ENCODE data around the gene CACNB3. TPM values are rescaled to one million over a fixed set of nuclear protein-coding genes. Genes with fewer than 3 reads are reported as not detected.

CACNB3 gene
- polyA plus RNA-seq, 3 donors, result 49.7 to 60.4 (median 56.8) TPM

DNA sequence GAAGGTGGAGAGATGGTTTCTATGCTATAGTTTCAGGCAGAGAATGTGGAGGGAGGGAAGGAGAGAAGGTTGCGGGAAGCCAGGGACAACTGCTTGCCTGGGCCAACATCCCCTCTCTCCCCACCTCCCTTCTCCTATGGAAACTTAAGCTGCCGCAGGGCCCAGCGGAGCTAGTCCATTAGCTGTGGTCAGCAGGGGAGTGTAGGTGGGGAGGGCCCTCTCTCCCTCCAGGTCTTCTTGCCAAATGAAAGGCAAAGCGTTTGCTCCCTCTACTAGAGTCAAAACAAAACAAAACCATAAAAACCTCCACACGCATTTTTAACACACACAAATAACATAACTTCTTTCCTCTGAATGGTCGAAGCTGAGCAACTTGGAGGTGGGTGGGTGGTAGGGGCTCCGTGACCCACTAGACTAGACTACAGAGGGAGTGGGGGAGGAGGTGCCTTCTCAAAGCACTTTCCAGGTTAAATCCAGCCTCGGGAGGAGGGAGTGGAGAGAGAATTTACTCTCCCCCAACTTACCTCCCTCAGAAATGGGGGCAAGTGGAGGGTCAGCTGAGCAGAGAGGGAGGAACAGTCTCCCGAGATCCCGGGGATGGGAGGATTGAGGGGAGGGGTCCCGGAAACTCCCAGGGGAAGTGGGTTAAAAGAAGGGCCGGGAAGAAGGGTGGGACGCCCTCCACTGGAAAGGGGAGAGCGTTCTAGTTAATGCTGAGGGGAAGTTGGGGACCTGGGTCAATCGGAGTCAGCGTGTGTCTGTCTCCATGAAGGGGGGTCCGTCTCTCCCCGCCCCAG, 4.6 kb upstream of the CACNB3 start:
- DNase-seq (ENCODE audit: extremely low read depth in 1 of 11, low read depth in 9 of 11, low spot score in 4 of 11), result peak in 3 of 11 donors; percentile 45 to 52 (median 47)

DNA sequence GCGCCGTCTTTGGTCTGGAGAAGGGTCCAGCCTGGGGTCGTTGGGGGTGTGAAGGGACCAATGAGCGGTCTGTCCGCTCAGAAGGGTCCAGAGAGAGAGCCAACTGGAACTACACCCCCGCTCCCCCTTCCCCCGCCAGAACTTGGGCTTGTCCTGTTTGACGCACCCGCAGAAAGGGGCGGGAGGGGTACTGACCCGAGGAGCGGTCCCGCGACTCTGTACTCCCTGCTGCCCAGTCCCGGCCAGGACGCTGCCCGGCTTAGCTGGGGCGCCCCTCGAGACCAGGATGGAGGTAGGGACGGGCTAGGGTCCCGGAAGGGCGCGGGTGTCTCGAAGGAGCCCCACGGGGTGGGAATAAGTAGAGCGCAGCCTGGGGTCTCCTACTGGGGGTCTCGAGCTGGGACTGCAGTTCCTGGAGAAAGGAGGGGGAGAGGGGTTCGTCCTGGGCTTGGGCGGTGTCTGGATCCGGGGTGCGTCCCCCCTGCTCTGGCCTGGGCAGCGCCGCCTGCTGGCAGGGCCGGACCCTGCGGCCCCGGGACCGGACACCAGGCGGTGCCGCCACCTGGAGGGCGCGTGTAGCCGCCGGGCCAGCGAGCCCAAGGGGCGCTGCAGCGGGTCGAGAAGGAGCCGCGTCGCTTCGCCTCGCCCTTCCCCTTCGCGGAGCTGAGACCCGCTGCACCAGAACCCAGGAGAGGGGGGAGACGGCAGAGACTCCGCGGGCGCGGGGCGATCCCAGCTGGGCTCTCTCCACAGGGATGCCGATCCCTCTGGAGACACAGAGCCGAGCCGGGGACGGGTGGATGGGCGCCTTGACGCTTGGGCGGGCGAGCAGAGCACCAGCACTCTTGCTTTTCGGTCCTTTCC, 3.8 kb upstream of the CACNB3 start:
- peak in 2 of 11 donors; percentile 61 to 73 for DNase-seq (ENCODE audit: extremely low read depth in 1 of 11, low read depth in 9 of 11, low spot score in 4 of 11)

DNA sequence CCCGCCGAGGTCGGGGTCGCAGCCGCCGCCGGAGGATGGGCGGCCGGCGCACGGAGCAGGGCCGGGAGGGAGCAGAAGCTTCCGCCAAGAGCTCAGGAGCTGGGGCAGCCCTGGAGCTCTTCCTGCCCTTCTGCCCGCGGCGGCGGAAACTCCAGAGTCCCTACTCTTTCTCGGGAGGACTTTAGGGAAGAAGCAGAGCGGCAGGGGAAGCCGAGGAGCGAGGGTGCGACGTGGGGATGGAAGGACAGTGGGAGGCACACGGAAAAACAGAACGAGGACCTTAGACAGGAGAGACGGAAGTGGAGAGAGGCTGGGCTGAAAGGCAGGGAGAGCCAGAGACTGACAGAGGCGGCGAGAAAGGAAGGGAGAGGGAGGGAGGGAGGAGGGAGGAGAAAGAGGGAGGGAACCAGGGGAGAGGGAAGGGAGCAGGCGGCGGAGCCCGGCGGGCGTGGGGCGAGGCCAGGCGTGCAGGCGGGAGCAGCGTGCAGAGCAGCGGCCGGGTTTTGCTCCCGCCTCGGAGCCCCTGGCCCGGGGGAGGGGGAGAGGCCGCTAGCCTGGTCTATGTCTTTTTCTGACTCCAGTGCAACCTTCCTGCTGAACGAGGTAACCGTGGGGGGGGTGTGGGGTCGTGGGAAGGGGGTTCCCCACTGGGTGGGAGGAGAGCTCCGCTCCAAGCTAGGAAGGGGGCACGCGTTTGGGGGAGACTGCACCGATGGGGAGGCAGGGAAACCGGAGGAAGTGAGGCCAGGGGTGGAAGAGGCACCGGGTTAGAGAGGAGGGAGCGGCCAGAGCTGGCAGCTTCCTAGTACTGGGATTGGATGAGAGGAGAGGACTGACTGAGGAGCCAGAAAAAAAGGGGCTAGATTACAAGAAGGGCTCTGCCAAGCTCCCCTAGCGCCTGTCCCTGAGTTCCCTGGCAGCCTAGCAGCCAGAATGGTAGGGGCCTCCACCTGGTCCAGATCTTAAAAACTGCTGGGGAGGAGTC, 2.9 kb upstream of the CACNB3 start:
- peak in 6 of 11 donors; percentile 71 to 88 (median 78) for DNase-seq (ENCODE audit: extremely low read depth in 1 of 11, low read depth in 9 of 11, low spot score in 4 of 11)

DNA sequence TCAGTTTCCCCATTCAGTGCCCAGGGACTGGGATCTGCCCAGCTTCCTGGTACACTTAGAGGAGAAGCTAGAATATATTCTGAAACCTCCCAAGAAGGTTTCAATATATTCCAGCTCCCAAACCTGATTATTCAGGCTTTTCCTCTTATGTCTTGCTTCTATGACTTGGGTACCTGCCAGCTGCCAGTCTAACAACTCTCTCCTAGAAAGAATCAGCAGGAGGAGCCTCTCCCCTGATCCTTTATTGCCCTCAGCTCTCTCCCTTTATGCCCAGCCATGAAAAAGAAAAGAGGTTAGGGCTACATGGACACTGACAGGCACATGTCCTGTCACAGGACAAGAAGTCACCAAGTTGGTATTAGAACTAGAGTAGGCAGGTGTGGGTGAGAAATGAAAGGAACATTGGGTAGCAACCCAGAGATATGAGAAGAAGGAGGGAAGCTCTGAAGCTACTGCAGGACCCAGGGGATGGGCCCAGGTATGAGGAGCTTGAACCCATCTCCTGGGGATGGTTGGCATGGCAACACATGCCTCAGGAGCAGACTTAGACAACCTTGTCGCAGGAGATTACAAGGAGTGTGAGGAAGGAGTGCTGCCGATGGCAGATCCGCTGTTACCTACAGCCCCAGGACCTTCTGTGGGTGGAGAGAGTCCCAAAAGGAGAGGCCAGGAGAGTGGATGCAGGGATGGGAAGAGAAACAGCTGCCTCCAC, 2.0 kb upstream of the CACNB3 start:
- DNase-seq (ENCODE audit: extremely low read depth in 1 of 11, low read depth in 9 of 11, low spot score in 4 of 11), result peak in 1 of 11 donors; percentile 39

DNA sequence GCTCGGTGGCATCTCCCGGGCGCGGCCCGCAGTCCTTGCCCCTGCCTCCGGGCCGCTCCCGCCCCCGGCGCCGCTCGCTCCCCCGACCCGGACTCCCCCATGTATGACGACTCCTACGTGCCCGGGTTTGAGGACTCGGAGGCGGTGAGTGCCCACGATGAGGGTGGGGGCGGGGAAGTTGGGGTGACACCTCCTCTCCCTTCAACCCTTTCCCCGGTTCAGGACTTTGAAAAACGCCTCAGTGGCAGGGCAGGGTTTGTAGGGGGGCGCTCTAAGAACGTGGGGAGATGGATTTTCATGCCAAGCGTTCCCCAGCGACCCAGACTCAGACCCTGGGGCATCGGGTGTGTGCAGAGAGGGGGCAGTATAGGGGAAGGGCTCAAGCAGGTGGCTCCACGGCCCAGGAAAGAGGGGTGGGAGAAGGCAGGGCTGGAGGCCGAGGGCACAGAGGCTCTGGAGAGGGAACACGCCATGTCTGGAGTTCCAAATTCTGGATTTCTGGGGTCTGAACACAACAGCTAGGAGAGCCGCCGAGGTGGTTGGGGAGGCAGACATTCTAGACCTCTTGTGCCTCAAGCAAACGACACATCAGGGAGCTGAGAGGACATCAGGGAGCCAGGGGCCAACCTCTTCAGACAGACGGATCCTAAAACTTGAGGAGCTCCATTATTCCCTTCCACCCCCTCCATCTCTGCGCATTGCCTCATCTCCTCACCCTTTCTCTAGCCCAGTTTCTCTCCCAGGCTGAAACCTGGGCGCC, 715 bp downstream of the CACNB3 start:
- DNase-seq (ENCODE audit: extremely low read depth in 1 of 11, low read depth in 9 of 11, low spot score in 4 of 11), result peak in 1 of 11 donors; percentile 32

DNA sequence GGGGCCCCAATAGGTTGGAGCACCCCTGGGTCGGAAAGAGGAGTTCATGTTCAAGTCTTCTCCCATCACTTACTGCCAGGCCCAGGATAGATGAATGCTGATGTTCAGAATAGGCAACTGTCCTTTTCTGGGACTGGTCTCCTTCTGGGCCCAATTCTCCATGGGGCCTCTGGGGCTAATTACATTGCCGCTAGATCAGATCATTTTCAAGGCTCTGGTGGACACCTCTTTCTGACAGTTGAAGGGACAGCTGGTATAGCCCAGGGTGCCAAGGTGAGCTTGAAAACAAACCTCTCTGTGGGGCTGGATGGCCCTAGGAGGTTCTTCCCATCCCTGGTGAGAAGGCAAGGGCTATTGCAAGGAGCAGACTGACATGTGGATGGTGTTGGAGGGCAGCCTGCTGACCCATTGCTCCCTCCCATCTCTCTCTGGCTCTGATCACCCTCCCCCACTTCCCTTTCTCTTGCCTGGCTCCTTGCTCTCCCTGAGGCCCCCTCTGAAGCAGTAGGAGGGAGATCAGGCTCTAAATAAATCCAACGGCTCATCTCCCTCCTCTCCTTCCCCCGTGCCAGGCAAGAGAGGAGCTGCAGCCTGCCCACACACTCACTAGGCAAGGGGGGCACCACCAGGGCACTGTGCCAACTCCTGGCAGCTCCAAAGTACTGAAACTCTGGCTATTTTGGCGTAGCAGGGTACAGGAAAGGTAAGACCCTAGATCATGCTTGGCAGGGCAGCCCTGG, 1.9 kb downstream of the CACNB3 start:
- peak in 1 of 11 donors; percentile 22 for DNase-seq (ENCODE audit: extremely low read depth in 1 of 11, low read depth in 9 of 11, low spot score in 4 of 11)

DNA sequence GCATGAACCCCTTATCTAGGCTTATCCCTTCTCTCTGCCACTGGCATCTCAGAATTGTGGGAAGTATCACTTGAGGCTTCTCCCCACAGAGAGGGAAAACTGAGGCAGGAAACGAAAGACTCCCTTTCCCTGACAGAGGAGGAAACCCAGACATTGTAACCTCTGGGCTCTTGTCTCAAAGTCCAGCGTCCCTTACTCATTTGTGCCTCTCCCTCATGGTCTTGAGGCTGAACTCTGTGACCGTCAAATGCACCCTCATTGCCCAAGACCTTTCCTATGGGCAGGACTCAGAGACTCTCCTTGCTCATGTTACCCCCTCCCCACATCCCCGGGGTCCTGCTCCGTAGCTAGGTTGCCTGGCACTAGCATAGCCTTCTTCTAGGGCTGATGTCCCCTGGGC, 3.8 kb downstream of the CACNB3 start:
- no peak for DNase-seq (ENCODE audit: extremely low read depth in 1 of 11, low read depth in 9 of 11, low spot score in 4 of 11)

DNA sequence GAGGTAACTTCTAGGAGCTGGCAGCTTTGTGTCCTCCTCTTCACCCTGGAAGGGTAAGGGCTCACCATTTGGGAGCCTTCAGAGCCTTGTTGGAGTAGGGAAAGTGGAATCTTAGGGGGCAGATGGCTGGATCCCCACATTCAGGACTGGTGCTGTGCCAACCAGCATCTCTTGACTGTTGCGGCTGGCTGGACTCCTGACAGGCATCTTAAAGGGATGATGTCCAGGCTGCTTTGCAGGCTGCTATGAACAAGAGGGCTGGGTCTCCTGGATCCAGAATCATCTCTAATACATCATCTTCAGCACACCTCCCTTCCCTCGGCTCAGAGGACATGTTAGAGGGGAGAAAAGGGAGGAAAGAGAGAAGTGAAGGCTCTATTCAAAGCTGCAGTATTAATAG, 4.4 kb downstream of the CACNB3 start:
- no peak for DNase-seq (ENCODE audit: extremely low read depth in 1 of 11, low read depth in 9 of 11, low spot score in 4 of 11)

DNA sequence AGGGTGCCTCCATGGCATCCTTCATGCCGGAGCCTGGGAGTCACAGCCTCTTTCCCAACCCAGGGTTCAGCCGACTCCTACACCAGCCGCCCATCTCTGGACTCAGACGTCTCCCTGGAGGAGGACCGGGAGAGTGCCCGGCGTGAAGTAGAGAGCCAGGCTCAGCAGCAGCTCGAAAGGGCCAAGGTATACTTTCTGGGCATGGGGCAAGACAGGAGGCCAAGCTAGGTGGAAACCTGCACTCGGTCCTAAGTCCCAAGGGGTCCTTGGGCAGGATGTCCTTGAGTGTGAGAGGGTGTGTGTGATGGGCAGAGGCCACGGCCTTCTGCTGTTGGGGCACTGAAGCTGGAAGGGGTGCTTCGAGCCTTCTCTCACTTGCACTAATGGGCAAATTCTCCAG, 5.0 kb downstream of the CACNB3 start:
- no peak for DNase-seq (ENCODE audit: extremely low read depth in 1 of 11, low read depth in 9 of 11, low spot score in 4 of 11)

DNA sequence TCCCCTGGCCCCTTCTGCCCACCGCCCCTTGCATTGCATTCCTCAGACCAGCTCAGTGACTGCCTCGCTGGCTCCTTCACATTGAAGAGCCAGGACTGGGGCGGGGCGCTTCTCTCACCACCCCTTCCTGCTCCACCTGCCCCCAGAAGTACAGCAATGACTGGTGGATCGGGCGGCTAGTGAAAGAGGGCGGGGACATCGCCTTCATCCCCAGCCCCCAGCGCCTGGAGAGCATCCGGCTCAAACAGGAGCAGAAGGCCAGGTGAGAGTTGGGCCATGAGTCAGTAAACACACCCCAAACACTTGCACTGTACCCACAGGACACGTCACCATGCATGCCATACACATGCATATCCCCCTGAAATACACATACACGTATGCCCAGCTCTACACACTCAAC, 5.8 kb downstream of the CACNB3 start:
- DNase-seq (ENCODE audit: extremely low read depth in 1 of 11, low read depth in 9 of 11, low spot score in 4 of 11), result no peak

DNA sequence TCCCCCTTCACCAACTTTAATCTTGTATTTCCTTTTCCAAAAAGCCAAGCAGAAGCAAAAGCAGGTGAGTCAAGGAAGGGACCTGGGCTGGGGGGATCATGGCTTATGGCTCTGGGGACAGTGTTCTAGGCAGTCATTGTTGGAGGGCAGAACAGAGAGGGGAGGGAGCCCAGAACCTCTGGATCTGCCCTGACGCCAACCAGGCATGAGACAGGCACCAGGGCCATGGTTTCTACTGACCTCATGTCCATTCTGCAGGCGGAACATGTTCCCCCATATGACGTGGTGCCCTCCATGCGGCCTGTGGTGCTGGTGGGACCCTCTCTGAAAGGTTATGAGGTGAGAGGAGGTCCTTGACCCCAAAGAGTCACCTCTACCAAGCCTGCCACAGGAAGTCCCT, 6.6 kb downstream of the CACNB3 start:
- no peak for DNase-seq (ENCODE audit: extremely low read depth in 1 of 11, low read depth in 9 of 11, low spot score in 4 of 11)

DNA sequence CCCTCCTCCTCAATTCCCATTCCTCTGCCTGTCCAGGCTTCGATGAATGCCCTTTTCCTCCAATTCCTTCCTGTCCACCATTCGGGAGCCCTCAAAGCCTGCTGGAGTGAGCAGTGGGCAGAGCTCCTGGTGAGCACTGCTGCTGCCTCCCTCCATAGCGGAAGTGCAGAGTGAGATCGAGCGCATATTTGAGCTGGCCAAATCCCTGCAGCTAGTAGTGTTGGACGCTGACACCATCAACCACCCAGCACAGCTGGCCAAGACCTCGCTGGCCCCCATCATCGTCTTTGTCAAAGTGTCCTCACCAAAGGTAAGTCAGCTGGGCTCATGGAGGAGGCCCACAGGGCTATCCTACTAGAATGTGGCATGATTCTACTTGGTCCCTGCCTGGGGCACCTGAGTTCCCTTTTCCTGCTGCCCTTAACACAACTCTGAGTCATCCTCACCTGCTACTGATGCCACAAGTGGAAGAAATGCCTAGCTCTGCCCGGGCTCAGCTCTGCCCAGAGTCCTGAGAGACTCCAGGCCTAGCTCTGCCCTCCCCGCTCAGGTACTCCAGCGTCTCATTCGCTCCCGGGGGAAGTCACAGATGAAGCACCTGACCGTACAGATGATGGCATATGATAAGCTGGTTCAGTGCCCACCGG, 8.0 kb downstream of the CACNB3 start:
- no peak for DNase-seq (ENCODE audit: extremely low read depth in 1 of 11, low read depth in 9 of 11, low spot score in 4 of 11)

DNA sequence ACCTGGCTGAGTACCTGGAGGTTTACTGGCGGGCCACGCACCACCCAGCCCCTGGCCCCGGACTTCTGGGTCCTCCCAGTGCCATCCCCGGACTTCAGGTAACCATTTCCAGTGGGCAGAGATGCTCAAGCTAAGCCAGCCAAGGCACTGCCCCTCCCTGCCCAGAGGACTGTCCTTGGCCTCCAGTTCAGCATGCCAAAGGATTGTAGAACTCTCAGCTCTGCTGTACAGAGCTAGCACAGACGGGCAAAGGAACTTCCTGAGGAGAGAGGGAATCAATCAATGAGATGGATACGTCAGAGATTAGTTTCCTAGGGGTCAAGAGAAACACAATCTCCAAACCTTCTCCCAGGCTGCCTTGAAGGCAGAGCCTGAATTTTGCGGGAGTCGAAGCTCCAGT, 8.7 kb downstream of the CACNB3 start:
- DNase-seq (ENCODE audit: extremely low read depth in 1 of 11, low read depth in 9 of 11, low spot score in 4 of 11), result no peak

DNA sequence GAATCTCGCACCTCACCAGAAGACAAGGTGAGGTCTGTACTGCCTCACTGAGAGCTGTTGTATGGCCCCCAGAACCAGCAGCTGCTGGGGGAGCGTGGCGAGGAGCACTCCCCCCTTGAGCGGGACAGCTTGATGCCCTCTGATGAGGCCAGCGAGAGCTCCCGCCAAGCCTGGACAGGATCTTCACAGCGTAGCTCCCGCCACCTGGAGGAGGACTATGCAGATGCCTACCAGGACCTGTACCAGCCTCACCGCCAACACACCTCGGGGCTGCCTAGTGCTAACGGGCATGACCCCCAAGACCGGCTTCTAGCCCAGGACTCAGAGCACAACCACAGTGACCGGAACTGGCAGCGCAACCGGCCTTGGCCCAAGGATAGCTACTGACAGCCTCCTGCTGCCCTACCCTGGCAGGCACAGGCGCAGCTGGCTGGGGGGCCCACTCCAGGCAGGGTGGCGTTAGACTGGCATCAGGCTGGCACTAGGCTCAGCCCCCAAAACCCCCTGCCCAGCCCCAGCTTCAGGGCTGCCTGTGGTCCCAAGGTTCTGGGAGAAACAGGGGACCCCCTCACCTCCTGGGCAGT, 9.3 kb downstream of the CACNB3 start:
- DNase-seq (ENCODE audit: extremely low read depth in 1 of 11, low read depth in 9 of 11, low spot score in 4 of 11), result no peak

DNA sequence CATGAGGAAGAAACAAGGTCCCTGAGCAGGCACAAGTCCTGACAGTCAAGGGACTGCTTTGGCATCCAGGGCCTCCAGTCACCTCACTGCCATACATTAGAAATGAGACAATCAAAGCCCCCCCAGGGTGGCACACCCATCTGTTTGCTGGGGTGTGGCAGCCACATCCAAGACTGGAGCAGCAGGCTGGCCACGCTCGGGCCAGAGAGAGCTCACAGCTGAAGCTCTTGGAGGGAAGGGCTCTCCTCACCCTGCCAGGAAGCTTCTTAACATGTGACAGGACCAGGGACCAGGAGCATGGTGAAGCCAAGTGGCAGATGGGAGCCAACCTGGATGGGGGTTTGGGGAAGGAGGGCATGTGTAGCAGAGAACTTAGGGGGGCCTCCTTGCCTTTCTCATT, 10.0 kb downstream of the CACNB3 start:
- DNase-seq (ENCODE audit: extremely low read depth in 1 of 11, low read depth in 9 of 11, low spot score in 4 of 11), result no peak

DNA sequence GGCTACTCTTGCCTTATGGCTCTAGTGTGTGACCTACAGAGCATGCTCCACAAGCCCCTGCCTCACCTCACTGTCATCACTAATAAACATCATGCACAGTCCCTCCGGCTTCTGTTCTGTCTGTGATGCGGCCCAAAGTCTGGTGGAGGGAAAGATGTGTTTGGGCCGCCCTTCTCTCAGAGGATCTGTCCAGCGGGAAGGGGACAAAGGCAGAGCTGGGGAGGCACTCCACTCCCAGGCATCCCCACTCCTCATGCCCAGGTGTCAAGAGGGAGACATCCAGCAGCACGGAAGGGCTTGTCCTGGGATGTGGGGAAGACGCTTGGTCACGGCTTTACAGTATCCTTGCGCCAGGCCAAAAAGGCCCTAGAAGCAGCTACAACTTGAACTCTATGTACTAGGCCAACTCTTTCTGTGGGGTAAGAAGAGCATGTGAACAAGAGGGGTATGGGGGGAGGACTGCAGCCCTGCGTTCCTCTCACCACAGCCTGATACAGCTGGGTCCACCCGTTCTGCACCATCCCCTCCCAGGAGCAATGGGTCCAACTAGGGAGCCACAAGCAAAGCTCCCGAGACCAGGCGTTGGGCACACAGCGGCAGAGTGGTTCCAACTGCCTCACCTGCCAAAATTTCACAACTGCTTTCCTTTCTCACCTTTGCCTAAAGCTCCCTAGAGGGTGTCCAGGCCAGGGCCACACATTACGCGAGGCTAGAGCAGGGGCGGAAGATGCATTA, 10.7 kb downstream of the CACNB3 start:
- DNase-seq (ENCODE audit: extremely low read depth in 1 of 11, low read depth in 9 of 11, low spot score in 4 of 11), result no peak
